ENCODE results near the gene L3MBTL1.
"Not testable (repeated sequence)": the region's sequence is repeated elsewhere in the genome, so short reads cannot be mapped to it uniquely, and the experiment has no call there.

DNA sequence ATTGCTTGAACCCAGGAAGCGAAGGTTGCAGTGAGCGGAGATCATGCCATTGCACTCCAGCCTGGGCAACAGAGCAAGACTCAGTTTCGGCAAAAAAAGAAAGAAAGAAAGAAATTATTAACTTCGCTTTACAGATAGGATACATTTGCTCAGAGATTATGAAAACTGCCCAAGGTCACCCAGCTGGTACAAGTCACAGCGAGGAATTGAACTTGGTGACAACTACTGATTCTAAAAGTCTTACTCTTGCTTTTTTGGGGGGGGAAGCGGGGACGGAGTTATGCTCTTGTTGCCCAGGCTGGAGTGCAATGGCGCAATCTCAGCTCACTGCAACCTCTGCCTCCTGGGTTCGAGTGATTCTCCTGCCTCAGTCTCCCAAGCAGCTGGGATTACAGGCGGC lies 81.0 kb downstream of the L3MBTL1 start:
- TF ChIP-seq, protein P1, sequence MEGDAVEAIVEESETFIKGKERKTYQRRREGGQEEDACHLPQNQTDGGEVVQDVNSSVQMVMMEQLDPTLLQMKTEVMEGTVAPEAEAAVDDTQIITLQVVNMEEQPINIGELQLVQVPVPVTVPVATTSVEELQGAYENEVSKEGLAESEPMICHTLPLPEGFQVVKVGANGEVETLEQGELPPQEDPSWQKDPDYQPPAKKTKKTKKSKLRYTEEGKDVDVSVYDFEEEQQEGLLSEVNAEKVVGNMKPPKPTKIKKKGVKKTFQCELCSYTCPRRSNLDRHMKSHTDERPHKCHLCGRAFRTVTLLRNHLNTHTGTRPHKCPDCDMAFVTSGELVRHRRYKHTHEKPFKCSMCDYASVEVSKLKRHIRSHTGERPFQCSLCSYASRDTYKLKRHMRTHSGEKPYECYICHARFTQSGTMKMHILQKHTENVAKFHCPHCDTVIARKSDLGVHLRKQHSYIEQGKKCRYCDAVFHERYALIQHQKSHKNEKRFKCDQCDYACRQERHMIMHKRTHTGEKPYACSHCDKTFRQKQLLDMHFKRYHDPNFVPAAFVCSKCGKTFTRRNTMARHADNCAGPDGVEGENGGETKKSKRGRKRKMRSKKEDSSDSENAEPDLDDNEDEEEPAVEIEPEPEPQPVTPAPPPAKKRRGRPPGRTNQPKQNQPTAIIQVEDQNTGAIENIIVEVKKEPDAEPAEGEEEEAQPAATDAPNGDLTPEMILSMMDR (IDR thresholded peaks at IDR 0.05) = not testable (repeated sequence)
- TF ChIP-seq POLR2AphosphoS5 (IDR thresholded peaks at IDR 0.05) = not testable (repeated sequence)
